NCI-H2029 (cell line): ENCODE measurements around the gene TBRG1.

Source experiments
- DNase-seq: peaks from one replicate; lab custom pipeline; 2025; lab: John Stamatoyannopoulos, UW

TBRG1 gene

DNA sequence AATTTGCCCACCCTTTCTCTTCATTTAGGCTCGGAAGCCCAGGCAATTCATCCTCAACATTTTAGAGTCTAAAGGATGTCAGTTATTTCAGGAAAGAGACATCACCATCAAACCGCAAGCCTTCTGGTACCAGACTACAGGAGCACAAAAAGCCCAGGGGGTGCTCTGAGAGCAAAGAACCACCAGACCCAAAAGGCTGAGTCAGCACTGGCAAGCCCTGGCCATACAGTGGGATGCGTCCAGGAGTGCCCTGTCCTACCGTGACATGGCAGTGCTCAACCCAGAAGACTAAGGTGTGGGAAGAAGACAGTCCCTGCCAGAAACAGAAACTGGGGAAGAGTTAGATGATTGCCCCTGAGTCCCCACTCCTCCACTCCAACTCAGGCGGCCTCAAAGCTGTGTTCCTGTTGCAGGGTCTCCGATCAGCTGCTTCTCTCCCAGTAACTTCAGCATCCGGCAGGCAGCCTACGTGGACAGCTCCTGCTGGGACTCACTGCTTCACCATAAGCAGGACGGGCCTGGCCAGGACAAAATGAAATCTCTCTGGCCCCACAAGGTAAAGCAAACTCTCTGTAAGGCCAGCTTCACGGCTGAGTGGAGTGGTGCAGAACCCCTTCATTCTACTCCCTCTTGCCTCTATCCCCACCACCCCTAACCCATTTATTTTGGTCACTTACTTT lies 10.0 kb upstream of the TBRG1 start:
- DNase-seq = no peak

DNA sequence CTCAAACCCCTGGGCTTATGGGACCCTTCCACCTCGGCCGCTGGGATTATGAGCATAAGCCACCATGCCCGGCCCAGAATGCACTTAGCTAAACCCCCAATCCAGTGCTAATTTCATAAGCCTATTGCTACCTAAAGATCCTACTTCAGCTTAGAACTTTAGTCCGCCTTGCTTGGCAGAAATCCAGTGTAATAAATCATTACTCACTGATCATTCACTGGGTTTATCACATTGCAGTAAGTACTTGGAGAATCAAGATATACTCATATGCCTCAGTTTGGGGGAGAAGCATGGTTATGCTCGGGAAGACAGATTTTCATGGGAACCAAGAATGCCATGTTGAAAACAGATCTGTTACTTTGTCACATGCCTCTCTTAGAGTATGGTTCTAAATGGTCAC lies 3.8 kb upstream of the TBRG1 start:
- no peak for DNase-seq

DNA sequence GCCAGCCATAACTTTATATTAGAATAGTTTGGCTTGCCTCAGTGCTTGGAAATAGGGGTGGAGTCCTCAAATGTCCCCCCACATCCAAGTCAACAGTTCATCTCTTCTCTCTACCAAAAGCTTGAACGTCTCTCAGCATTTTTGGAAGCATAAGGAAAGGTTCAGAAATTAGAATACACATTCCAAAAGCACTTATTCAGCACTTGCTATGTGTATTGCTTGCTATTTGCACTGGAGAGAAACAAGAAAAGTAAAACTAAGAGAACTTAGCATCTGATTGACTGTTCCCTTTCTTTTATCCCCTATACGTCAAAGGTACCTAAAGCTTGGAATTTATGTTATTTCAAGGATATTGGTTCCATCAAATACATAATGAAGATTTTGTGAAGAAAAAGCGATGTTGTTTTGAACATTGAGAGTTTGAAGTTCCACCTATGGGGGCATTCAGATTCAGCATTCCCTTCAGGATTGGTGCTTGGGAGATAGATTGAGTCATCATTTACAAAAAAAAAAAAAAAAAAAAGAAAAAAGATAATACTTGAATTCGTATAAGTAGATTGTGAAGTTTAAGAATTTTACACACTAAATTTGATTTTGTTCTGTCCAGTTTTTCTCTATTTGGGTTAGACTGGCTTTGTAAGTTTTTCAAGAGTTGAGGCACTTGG lies 1.3 kb downstream of the TBRG1 start:
- no peak for DNase-seq

DNA sequence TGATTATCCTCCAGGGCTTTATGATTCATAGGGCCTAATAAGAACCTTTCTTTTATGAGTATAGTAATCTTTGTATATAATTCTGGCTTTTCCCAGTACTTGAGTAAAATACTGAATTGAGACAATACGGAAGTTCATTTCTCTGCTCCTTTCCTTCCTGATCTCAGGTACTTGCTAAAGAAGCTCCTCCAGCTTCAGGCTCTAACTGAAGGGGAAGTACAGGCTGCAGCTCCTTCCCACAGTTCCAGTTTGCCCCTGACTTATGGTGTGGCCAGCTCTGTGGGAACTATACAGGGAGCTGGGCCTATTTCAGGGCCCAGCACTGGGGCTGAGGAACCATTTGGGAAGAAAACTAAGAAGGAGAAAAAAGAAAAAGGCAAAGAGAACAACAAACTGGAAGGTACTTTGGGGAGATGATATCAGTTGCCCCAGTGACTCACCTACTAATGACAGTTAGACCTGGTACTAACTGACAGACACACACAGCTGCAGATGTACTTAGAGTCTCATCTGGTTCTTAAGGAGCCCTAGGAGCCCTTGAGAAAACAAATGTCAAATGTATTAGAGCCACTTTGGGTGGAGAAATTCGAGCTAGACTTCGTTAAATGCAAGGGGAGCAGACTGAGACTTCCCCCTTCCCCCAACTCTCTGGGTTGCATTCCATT lies 3.0 kb downstream of the TBRG1 start:
- DNase-seq = no peak

DNA sequence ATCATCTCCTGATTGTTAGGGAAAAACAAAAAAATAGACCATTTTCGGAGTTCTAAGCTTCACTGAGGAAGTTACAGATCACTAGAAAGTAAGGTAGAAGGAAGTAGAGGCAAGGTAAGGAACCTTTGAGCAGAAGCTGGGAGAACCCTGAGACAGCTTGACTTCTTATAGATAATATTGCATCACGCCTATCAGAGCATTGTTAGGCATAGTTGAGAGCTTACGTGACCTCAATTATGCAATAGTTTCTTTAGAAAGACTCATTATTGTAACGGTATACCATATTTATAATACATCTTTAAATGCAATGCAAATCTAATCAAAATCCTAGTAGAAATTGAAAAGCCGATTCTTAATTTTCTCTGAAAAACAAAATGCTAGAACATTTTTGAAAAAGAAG lies 4.9 kb downstream of the TBRG1 start:
- DNase-seq = no peak

GRCh38 chr11:124629961-124630360 lies 7.3 kb downstream of the TBRG1 start:
- no peak for DNase-seq

GRCh38 chr11:124633355-124633754 lies 10.7 kb downstream of the TBRG1 start:
- DNase-seq = no peak

- DNase-seq = no peak
These were observed 13.3 kb downstream of the TBRG1 start for GRCh38 chr11:124635932-124636331.

DNA sequence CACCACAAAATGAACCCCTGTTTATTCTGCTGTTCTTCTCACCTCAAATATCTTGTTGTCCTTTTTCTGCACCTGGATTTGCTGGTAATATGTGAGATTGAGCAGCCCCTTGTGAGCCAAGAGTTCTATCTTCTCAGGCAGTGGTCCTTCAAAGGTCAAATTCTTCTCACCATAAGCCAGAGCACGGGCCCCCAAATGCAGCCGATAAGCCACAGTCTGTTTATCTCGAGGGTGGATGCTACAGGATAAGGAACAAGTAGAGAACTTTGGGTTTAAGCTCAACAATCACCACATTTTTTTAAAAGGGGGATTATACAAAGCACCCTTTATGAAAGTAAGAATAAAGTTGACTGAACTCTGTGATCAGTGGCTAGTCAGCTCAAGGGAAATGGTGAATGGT lies 15.8 kb downstream of the TBRG1 start:
- DNase-seq = no peak

DNA sequence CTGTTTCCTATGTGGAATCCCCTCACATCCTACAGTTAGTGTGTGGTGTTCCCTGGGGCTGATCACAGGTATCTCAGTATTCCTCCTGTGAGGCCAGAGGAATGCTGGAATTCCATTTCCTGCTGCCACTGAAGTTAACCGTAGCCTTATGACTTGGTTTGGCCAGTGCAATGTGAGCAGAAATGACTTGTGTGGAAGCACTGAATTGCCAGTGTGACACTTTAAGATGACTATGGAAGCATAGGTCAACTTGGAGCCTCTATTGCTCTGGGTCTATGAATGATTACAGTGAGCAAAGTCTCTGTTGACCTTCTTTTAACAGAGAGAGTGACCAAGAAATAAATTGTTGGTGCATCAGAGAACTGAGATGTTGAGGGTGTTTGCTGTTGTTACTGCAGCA lies 16.5 kb downstream of the TBRG1 start:
- DNase-seq = no peak

DNA sequence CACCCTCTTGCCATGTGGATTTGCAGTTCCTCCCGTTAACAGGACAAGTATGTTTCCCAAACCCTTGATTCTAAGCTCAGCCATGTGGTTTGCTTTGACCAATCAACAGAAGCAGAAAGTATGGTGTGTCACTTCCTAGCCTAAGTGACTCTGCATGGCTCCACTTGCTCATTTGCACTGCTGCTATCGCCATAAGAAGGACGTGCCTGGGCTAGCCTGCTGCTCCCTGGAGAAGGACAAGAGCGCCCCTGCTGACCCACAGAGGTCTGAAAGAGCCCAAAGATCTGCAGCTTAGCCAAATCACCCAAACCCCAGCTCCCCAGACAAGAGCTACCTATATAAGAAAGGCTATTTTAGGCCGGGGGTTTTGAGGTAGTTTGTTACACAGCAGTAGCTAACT lies 18.0 kb downstream of the TBRG1 start:
- DNase-seq = no peak

DNA sequence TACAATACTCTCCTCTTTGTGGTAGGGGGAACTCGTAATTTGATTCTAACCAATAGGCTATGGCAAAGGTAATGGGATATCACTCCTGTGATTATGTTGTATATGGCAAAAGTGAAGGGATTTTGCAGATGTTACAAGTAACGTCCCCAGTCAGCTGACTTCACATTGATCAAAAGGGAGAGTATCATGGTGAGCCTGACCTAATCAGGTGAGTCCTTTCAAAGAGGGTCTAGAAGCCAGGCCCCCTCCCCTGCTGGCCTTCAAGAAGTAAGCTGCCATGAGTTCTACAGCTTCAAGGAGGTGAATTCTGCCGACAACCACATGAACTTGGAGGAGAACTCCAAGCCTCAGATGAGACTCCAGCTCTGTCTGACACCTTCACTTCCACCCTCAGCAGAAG lies 20.0 kb downstream of the TBRG1 start:
- no peak for DNase-seq

DNA sequence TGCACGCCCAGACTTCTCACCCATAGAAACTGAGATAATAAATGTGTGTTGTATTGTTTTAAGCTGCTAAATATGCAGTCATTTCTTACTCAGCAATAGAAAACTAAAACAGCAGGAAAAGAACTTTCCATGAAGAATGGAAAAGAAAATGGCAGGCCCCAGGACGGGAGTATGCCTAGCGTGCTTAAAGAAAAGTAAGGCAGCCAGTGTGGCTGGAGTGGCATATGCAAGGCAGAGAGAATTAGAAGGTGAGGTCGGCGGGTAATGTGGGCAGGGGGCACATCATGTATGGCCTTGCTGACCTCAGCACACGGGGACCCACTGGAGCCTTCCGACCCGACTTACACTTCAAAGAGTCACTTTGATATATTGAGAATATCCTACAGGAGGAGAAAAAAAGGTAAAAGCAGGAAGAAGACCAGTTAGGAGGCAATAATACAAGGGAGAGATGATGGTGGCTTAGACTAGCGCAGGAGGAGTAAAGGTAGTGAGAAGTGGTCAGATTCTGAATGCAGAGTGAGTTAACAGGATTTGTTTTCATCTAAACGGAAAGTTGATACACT lies 20.5 kb downstream of the TBRG1 start:
- no peak for DNase-seq

DNA sequence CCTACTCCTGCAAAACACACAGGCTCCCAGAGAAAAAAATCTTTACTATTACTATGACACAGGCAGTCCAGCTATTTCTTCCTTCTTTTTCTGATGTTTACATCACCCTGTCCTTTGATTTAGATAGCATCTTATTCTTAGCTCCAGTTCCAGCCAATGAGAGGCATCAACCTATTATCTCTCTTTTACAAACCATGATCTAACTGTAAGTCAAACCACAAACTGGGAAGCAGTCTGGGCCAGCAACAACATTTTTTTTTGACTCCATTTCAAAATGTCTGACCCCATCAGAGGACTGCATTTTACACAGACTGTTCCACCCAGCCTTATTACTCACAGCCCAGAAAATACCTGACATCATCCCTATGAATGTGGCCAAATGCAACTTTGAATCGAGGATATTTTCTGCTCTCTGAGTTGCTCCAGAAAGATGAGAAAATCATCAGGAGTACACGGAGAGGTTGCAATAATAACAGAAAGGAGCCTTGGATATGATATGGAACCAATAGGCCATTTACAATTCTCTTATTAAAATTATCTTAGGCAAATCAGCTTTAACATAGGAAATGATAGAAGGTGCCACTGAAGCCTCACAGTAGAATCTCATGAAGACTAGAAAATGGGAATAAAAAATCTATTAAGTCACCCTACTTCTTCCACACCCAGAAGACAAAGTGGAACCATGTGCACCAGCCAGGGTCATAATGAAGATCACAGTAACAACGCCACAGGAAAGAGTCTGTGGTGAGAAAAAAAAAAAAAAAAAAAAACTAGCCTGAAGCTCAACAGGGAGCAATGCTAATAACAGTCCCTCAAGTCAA lies 21.2 kb downstream of the TBRG1 start:
- DNase-seq = no peak

- DNase-seq = peak; percentile 14
These were observed 22.0 kb downstream of the TBRG1 start for GRCh38 chr11:124644426-124645280.

- no peak for DNase-seq
These were observed 23.5 kb downstream of the TBRG1 start for GRCh38 chr11:124646148-124646547.

DNA sequence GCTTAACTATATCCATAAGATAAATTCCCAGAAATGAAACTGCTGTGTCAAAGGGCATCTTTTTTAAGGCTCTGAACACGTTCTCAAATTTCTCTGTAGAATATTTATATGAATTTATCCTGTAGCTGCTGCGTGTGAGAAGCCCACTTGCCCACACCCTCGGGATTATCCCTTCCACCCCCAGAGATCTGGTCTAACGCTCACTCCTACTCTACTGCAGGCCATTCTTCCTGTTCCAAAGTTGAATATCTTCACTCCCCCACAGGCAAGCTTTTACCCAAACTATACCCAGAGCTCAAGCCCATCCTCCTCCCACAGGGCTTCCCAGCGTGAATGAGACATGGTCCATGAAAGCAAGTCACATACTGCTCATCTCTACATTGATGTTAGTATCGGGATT lies 25.9 kb downstream of the TBRG1 start:
- DNase-seq = no peak

GRCh38 chr11:124656774-124657630 lies 34.3 kb downstream of the TBRG1 start:
- DNase-seq = no peak

DNA sequence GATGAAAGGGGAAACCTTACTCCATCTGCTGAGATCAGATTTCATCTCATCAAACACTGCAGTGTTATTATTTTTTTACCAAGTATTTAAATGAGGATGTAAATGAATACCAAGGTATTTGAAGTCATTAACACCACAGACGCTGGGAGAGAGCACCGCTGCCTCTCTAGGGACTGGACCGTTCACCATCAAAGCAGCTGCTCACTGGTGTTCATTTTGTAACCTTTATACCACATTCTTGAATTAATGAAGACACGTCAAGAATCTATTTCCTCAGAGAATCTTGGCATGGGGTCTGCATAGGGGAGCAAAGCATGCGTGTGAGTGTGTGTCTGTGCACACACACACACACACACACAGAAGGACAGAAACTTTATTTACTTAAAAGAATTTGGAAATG lies 35.2 kb downstream of the TBRG1 start:
- no peak for DNase-seq

DNA sequence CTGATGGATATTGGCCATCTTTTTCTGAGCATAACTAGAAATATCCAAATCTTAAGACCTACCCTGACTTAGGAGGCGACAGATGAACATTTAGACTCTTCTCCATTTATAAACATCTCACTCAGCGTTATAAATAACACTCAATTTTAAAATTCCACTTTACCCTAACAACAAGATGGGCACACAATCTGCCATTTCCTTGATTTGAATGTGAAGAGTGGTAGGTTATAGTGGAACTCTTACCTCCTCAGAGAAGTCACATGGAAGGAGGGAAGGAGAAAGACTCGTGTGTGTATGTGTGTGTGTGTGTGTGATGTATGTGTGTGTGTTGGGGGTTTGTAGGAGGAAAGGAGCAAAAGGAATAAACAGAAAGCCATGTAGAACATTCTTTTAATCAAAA lies 35.8 kb downstream of the TBRG1 start:
- DNase-seq = no peak
